ENCODE data around the gene HPX.
"Not testable (repeated sequence)": the region's sequence is repeated elsewhere in the genome, so short reads cannot be mapped to it uniquely, and the experiment has no call there.

HPX gene

DNA sequence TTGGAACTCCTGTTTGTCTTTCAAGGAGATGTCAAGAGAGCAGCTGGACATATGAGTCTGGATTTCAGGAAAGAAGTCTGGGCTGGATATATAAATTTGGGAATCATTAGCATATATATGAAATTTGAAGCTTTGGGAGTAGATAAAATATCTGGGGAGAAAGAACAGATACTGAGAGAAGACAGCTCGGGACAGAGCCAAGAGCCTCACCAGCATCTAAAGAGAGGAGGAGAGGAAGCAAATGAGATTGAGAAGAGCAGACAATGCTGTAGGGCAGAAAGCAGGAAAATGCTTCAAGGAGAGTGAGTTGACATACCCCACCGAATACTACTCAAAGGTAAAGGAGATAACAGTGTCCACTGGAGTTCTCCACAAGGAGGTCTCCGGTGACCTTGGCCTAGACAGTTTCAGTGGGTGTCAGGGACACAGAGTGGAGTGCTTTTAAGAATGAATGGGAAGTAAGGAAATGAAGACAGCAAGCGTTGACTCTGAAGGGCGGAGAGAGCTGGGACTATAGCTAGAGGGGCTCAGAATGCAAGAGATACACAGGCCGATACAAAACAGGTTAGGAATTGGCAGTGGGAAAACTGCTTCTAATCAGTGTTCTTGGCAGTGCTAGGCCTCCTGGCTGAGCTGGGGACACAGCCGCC is 22.8 kb downstream of the HPX start:
- no peak for DNase-seq (ENCODE audit: low read depth, low spot score)

DNA sequence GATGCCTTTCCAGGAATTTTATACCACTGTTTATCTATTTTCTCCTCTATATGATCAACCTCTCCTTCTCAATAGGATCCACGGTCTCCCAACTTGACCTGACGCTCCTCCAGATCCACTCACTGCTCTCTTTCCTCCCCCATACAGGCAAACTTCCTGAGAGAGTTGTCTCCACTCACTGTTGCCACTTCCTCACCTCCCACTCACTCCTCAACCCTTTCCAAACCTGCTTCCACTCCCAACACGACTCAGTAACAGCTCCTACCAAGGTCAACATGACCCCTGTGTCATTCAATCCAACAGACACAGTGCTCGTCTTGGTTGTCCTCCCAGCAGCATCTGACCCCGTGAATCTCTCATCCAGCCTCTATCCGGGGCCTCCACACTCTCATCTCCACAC is 25.0 kb downstream of the HPX start:
- DNase-seq (ENCODE audit: low read depth, low spot score), result no peak

DNA sequence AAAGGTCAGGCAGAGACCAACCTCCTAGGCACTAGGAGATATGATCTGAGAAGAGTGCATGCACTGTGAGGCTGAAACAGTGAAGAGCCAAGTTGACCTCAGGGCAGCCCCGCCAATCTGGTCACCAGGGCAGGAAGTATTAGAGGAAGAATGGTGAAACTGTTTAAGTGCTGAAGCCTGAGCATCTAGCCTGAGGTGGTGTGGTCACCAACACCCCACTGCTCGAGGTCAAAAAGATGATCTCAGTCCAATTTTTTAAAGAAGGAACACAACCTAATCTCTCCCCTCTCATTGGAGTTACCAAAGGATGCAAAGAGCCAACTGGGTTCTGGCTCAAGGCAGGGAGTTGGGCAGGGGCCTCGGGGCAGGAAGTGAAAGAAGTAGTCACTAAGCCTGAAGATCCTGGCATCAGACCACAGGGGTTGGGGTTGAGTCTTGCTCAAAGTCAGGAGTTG is 25.9 kb downstream of the HPX start:
- no peak for DNase-seq (ENCODE audit: low read depth, low spot score)

DNA sequence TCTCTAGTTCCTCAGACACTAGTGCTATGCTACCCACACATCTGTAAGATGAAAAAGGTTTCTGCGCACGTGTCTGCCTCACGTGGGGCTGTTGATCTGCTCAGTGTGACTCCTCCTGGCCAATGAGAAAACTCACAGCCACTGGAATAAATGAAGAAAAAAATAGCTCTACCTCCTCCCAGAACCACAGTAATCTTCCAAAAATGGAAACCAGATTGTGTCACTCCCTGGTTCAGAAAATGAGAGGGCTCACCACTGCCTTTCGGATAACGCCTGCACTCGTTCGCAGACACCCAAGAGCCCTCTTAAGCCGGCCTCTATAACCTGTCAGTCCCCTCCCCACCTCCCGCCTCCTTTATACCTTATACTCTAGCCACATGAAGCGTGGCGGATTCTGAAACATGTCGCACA is 27.0 kb downstream of the HPX start:
- no peak for DNase-seq (ENCODE audit: low read depth, low spot score)

DNA sequence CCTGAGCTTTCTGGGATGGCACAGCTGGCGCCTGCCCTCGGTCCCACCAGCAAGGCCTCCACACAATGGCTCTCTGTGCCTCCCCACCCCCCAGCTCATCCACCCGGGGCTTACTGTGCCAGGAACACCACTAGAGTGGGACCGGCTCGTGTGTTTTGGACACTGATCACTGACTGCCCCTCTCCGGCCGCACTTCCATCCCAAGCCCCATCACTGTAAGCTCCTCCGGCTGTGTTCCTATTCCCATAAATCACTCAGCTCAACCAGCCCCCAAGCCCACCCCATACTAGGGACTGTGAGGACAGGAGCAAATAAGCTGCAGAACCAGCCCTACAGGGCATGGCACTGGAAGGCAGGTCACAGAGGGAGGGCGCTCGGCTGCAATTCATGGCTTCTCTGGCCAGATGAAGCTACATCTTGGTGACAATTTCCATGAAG is 29.2 kb downstream of the HPX start:
- DNase-seq (ENCODE audit: low read depth, low spot score), result no peak

DNA sequence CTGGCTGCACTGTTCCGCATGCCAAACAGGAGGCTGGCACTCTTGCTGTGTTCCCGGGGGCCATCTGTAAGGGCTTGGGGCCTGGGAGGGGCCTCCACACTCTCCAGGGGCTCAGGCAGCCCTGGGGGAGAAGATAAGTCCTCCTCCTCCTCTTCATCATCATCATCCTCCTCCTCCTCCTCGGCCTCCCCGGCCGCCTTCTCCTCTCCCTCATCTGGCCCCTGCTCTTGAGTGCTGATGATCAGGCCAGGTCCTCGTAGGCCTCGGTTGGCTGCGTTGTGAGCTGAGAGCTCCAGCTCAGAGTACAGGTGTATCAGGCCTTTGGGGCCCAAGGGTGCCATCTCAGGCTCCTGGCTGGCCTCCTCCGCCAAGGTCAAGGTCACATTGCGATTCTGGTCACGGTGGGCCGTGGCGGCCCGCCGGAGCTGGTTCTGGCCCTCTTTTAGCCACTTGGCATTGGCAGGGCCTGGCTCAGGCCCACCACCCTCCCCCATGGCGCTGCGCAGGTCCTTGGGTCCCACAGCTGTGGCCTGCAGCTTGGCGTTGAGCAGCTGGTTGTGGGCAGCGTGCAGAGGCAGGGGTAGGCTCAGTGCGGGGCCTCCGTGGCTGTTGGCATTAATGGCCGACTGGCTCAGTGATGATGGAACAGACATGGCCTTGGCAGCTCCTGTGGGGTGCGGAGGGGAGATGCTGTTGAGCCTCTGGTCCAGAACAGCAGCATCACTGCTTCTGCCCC is 29.9 kb downstream of the HPX start:
- no peak for DNase-seq (ENCODE audit: low read depth, low spot score)

DNA sequence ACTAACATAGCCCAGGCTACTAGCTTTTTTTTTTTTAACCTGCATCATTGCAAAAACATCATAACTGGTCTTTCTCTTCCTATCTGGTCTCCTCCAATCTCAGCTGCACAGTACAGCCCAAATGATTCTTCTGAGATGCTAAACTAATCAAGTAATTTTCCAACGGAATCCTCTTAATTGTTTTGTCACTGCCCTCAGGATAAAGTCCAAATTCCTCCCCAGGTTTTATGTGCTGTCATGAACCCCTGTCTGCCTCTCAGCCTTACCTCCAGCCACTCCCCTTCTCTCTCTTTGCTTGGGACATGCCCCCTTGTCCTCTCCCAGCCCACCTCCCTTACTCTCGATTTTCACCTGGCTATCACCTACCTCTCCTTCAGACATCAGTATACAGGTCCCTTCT is 34.4 kb downstream of the HPX start:
- no peak for DNase-seq (ENCODE audit: low read depth, low spot score)

DNA sequence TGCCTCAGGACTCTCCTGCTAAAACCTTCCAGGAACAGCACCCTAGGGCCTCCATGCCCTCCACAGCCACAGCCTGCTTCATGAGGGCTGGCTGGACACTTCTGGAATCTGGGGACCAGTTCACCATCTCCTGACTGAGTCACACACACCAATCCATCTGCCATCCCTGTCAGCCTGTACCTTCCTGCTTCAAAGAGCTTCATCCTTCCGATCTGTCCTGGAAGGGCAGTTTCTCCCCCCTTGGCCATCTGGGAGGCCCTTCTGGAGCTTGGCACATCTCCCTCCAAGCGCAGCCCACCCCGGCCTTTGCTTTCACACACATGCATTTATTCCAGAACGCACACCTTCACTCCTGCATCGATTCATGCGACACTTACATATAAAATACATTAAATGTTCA is 34.9 kb downstream of the HPX start:
- DNase-seq (ENCODE audit: low read depth, low spot score), result no peak

DNA sequence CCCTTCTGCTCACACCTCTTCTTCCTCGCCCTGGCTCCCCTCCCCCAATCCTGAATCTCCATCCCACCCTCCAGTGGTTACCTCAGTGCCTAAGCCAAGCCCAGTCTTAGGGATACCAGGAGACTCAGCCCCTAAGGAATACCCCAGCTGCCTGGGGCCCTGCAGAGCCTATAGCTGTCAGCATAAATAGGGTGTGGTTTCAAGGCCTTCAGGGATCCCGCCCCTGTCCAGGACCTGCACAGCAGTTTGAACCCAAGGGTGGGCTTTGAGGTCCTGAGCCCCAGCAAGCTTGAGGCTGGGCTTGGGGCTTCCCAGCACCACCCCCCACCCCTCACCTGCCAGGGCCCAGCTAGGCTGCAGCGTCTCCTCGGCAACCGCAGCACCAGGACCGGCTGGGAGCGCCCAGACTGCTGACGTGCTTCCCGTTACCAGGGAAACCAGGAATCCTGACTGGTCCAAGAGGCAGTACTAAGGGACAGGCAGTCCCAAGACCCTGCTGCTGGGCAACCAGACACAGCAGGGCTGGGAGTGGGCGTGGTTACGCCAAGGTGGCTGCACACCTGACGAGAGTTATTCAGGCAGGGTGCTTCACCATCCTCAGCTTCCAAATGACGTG is 35.6 kb downstream of the HPX start:
- DNase-seq (ENCODE audit: low read depth, low spot score), result no peak

DNA sequence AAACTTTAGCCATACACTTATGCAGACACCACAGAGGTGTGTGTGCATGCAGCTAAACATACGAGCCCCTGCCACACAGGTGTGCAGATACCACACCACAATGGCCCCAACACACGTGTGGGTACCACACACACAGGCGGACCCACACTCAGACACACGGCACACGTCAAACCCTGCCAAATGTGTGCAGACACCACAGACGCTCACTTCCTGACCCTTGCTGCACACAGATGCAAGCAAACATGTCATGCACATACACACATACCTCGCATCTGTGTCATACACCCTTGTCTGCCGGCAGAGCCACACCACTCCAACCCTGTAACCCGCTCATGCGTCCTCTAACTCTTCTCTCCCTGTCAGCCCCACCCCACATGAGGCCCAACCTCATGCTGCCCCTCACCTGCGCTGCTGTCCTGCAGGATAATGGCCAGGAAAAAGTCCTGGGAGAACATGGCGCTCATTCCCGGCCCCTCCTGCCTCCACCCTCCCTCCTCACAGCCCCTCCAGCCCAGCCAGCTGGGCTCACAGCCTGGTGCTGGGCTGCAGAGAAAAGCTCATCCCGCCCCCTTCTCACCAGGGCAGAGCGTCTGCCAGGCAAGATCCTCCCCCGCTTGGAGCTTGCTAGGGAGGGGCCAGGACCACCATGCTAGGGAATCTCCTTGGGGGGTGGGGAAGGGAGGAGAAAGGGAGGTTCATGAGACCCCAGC is 36.3 kb downstream of the HPX start:
- DNase-seq (ENCODE audit: low read depth, low spot score), result no peak

DNA sequence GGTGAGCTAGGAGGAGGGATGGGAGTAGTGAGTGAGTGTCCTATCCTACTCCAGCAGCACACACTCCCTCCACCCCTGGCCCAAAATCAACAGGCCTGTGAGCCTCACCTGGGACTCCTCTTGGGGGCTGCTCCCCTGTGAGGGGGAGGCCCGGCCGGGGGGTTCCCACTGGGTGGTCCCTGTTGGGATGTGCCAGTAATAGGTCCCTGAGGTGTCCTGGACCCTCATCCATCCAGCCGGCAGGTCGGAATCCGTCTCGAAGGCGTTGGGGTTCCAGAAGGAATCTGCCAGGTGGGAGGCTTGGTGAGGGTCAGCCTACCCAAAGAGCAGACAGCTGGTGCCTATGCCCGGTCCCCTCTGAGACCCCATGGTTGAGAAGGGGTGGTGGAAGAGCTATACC is 37.2 kb downstream of the HPX start:
- DNase-seq (ENCODE audit: low read depth, low spot score), result no peak

DNA sequence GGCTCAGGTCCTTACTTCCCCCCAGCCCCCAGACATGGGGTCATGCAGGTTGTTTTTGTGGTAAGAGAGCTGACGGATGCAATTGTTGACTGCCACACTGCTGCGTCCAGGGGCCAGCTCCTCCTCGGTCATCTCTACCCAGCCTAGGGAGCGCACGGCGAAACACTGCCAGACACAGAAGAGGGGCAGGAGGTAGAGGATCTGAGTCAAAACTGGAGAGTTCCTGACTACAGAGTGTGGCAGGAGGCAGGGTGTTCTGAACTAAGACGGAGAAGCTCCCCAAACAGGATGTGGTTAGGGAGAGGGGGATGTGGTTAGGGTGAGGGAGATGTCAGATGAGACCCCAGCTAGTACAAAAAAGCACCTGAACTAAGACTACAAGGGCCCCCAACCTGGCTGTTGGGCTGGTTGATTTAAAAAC is 38.2 kb downstream of the HPX start:
- no peak for DNase-seq (ENCODE audit: low read depth, low spot score)

DNA sequence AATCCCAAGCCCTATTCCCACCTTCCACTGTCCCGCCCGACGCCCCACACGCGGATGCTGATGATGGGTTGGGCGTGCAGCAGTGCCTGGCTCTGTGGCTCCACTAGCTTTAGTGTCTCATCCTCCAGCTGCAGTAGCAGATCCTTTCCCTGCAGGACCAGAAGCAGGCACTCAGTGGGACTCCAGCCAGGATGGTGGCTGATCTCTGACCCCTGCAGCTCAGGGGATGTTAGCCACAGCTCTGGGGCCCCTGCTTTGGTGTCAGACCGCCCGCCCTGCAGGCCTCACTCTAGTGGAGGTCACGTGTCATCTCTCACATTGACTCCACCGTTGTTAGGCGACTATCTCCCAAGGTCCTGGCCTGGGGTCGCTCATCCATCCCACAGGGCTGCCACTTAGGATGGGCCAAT is 38.7 kb downstream of the HPX start:
- DNase-seq (ENCODE audit: low read depth, low spot score), result no peak

DNA sequence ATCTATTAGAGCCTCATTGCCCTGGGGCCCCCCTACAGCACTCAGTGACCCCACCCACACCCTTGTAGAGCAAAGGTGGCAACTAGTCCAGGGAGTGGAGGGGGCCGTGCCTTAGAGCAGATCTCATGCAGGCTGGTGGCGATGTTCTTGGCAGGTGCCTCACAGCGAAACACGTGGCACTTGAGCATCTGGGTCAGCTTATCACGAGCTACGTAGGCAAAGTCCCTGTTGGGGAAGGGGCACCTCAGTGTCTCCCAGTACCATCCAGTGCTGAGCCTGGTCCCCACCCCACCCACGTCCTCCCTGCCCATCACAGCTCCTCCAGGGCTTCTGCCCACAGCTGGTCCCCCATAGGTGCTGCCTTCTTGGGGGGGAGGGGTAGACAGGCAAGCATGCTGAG is 39.3 kb downstream of the HPX start:
- no peak for DNase-seq (ENCODE audit: low read depth, low spot score)

DNA sequence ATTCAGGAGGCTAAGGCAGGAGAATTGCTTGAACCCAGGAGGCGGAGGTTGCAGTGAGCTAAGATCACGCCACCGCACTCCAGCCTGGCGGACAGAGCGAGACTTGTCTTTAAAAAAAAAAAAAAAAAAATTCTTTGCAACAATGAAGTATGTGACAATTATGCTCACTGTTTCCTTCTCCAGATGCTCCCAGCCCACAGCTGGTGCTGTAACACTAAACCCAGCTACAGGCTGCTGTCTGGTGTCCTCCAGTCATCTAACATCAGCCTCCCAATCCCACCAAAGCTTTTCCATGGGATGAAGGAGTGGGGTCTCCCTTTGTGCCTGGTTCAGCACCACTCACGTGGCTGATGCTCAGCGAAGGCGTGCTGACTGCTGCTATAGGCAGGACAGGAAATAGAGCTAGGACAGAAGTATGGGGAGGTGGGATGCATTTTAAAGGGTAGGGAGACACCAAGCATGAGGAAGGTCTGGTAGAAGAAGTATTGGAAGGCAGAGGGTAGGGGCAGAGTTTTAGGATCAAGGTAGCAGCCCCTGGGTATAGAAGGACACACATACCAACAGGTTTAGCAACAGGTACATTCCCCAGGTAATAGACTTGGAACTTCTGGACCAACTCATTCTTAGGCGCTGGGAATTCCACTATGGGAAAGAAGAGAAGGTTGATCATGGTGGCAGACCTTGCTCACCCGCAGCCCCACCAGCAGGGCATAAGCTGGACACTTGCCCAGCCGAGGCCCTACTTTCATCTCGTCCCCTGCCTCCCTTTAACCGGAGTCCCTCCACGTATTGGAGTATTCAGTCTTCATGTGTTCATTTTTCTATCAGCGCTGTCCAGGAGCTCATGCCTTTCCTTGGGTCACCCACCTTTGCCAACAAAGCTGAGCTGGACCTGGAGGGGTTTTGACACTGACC is 40.1 kb downstream of the HPX start:
- no peak for DNase-seq (ENCODE audit: low read depth, low spot score)

DNA sequence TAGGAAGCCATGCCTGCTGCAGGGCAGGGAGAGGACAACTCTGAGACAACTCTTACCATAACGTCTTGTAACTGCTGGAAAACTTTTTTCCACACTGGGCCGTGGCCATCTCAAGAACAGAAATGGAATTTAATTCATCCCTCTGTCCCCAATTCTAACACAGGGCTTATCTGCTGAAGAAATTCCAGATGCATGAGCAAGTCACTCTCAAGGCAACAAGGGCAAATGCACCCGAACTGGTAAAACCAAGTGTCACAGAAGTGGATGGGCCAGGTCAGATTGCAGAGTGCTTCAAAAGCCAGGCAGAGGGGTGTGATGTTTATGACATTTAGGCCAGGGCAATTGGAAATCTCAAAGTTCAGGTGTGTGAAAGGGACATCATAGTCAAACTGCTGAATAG is 43.2 kb downstream of the HPX start:
- no peak for DNase-seq (ENCODE audit: low read depth, low spot score)

DNA sequence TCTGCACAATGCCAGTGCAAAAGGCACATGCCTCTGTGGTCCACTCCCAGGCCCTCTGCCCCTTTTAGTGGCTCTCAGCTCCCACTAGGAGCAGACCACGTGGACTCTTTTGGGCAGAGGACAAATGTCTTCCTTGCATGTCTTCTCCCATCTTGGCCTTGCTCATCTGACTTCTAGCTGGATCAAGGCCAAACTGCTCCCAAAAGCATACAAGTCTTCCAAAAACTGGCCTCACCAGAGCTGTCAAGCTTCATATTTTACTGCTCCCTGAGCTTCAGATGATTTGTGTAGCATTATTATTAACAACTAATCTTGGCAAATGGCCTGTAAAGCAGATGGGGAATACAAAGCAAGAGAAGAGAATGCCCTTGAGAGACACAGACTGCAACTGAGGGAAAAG is 43.6 kb downstream of the HPX start:
- no peak for DNase-seq (ENCODE audit: low read depth, low spot score)

DNA sequence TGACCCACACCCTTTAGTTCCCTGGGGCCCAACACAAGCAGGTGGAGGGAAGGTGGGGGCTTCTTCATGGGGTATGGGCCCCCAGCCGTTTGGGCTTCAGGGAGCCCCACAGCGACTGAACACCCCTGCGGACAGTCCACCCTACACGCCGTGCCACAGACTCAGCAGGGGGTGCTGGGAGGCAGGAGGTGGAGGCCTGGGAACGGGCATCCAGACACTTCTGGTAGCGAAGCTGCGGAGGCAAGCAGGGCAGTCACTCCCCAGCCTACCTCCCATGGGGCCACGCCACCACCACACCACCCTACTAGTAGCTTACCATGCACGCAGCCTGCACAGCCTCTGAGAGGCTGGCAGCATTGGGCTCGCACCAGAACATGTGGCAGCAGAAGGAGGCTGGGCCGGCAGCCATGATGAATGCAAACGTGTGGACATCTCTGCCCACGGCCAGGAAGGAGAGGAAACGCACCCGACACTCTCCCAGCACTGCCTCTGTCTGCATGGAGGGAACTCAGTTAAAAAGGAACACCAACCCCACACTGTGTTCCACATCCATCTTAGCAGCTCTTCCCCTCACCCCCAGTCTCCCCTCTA is 45.2 kb downstream of the HPX start:
- no peak for DNase-seq (ENCODE audit: low read depth, low spot score)

DNA sequence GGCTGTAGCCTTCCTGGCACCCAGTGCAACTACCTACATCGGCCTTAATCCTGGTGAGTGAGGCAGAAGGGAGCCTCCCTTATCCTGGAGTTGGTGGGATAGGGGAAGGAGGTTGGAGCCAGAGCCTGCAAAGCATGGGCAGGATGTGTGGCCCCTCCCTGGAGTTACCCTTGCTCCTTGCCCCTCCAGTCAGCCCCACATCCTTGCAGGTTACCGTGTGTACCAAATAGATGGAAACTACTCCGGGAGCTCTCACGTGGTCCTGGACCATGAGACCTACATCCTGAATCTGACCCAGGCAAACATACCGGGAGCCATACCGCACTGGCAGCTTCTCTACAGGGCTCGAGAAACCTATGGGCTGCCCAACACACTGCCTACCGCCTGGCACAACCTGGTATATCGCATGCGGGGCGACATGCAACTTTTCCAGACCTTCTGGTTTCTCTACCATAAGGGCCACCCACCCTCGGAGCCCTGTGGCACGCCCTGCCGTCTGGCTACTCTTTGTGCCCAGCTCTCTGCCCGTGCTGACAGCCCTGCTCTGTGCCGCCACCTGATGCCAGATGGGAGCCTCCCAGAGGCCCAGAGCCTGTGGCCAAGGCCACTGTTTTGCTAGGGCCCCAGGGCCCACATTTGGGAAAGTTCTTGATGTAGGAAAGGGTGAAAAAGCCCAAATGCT is 46.7 kb downstream of the HPX start:
- DNase-seq (ENCODE audit: low read depth, low spot score), result no peak

DNA sequence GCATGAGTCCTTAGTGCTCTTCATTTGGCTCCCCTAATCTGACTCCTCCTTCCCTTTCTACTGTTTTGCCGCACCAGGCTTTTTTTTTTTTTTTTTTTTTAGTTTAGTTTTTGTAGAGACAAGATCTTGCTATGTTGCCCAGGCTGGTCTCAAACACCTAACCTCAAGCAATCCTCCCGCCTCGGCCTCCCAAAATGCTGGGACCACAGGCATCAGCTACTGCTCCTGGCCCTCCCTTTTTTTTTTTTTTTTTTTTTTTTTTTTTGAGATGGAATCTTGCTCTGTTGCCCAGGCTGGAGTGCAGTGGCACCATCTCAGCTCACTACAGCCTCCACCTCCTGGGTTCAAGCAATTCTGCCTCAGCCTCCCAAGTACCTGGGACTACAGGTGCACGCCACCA is 48.5 kb downstream of the HPX start:
- not testable (repeated sequence) for DNase-seq (ENCODE audit: low read depth, low spot score)

All from smooth muscle cell of the brain vasculature (primary cell).